ENCODE measurements around the gene AUTS2.

AUTS2 gene

DNA sequence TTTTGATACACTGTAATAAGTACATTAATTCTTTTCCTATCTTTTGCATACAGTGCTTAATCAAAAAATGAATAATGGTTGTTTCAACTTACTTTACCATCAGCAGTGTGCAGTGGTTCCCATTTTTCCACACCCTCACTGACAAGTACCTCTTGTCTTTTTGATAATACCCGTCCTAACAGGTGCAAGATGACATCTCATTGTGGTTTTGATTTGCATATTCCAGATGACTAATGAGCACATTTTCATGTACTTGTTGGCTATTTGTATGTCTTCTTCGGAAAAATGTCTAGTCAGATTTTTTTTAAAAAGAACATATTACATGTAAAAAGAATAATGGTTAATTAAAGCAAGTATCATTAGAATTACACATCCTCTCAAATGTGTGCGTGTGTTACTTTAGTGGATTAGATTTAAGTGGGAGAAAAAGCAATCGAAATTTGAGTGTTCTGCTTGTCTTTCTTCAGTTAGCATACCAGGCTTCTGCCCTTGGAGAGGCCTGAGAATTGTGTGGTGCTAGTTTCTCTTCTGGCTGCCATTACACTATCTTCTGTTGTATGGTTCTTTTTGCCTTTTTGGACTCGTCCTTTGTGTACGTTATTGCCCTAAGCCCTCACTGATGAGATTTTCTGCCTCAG is 291.2 kb downstream of the AUTS2 start:
- no peak for DNase-seq (ENCODE audit: low read depth, low spot score)

DNA sequence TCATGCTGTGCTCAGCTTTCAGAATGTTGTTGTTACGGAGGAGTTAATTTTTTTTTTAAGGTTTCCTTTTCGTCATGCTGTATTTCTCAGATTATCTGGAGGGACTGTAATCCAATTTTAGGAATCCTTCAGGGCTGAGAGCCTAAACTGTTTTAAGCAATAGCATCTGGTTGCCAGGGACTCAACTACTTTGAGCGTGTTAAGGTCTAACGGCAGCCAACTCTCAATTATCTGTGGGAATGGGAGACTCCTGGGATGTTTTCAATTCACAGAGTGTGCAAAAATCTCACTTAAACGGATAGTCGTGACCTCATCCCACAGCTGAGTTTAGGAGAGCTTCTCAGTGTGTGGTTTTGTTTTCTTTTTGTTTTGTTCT is 291.7 kb downstream of the AUTS2 start:
- no peak for DNase-seq (ENCODE audit: low read depth, low spot score)

DNA sequence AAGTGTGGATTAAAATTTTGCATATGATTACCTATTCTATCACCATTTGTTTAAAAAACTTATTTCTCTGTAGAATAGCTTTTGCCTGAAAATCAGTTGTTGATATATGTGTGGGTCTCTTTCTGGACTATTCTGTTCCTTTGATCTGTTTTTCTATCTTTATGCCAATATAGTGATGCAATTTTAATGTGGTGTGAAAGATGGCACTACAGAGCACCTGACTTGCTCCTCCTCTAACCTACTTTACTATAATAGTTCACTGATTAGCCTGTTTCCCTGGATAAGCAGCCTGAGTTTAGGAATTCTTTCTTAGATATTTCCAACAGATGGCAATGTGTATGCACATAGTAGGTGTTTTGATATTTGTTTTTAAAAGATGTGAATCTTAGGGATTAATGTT is 294.5 kb downstream of the AUTS2 start:
- DNase-seq (ENCODE audit: low read depth, low spot score), result no peak

DNA sequence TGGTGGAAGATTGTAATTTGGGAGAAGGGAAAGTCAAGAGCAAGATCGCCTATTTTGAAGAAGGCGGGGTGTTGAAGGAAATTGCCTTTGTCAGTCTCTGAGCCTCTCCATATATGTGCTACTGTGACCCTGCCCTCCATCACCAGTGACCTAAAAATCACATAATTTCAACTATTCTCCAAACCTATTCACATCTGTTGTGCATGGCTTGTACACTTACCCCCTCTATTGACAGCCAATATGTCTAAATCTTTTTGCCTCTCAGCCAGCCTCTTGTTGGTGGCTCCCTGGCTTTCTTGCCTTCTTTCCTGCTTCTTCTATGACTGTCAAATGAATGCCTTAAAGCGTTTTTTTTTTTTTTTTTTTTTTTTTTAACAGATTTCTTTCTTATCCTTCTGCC is 295.6 kb downstream of the AUTS2 start:
- DNase-seq (ENCODE audit: low read depth, low spot score), result no peak

DNA sequence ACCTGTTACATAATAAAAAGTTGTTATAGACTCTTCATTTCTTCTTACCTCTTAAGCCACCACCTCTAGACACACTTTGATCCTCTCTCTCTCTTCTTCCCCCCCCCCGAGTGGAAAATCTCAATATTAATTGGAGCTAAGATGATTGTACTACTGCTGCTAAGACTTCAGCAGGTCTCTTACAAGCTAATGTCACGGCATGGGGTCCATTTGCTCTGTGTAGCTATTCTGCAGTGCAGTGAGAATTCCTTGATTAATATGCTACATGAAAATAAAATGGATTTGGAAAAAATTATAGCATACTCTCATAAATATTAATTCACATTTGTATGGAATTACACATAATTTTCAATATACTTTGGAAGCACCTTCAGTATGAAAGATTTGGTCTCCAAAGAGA is 297.2 kb downstream of the AUTS2 start:
- no peak for DNase-seq (ENCODE audit: low read depth, low spot score)

DNA sequence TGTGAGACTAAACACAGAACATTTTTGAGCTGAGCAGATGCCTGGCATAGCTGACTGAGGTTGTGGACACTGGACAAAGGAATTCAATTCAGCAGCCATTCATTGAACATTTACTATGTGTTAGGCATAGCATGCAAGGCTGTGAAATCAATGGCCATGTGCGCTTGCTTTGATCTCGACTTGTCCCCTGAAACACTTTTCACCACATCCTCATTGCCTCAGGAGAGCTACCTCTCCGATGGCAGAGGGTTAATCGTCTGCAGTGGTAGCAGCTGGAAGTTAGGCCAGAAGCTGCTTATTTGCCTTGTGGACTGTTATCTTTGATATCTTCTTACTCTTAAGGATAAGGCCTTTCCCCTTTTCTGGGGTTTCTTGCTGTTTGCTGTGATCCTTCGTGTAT is 297.8 kb downstream of the AUTS2 start:
- DNase-seq (ENCODE audit: low read depth, low spot score), result no peak

DNA sequence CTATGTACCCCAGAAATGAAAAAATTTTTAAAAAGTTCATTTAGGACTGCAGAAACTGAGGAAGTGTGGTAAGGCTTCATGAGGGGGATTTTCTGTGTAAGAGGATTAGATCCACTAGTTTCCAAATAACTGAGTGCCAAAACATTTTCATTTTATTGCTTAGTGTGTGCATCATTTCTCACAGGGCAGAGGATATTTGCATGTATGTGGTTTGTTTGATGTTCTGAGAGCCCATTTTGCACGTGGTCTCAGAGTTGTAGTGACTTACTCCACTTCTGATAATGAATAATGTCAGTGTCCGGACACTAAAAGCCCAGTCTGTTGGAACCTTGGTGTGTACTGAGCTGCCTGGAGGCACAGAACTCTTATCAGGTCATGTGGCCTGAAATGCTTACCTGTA is 299.9 kb downstream of the AUTS2 start:
- no peak for DNase-seq (ENCODE audit: low read depth, low spot score)

DNA sequence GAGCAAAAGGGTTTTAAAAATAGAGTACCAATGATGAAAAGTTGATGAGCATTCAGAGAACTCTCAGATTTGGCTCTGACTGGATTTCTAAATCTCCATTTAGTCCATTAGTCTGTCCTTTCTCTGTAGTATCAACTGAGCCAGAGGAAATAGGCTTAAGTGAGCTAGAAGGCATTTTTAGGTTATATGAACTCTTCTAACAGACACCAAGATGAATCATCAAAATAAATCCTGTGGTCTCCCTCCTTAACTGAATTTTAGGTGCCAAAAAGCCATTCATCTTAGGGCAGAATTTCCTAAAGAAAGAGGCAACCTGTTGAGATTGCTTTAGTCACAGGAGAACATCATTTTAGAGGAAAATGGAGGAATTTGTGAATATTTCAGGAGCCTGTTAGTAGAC is 305.1 kb downstream of the AUTS2 start:
- no peak for DNase-seq (ENCODE audit: low read depth, low spot score)

DNA sequence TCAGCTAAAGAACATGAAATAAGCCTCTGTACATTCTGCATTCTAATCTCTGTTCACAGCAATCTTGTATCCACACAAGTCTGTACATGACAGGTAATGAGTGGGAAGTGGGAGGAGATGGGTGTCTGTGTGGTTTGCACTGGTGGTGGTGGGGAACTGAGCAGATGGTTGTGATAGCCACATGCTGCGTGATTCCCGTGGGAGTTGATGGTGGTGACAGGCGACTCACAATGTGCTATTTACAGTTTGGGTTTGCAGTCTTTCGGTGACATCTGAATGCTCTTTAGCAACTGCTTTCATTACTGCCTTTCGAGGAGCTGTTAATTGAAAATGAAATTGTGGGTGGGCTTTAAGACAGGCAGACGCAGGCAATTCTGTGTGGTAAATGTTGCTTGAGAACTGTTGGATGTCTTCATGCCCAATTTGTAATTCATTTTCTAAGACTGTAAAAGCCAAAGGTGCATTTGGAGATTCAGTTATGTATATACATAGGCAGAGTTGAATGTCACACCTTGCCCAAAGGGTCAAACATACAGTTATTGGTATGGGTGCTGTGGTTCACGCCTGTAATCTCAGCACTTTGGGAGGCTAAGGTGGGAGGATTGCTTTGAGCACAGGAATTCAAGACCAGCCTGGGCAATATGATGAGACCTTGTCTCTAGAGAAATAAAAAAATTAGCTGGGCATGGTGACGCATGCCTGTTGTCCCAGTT is 308.2 kb downstream of the AUTS2 start:
- no peak for DNase-seq (ENCODE audit: low read depth, low spot score)

DNA sequence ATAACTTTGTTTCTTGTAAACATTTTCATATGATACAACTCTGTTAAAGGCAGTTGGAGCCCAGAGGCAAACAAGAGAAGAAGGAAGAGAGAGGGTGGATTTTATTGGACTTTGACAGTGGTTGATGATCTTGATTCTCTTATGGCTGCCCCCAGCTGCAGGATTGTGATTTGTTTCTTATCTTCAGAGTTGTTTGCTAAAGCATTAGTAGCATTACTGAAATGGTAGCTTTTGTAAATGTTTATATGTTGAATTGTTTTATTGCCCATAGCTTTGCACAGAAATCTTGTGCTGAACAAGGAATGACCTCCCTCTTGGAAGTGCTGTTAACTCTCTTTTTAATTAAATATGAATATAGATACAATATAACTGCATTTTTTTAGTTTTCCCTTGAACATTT is 309.4 kb downstream of the AUTS2 start:
- no peak for DNase-seq (ENCODE audit: low read depth, low spot score)

DNA sequence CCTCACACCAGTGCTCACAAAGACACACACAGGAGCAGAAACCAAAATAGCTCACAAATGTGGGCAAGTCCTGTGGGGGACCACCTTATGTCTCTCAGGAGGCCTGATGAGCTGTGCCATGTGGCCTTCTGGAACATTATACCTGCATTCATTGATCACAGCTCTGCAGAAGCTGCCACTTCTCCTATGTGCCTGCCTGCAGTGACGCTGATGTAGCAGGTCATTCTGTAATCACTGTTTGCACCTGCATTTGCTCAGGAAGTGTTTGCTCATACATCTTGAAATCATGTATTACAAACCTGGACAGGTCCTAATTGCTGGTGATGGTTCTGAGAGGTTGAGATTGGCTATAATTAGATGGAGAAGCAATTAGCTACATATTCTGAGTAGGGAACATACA is 310.2 kb downstream of the AUTS2 start:
- DNase-seq (ENCODE audit: low read depth, low spot score), result no peak

DNA sequence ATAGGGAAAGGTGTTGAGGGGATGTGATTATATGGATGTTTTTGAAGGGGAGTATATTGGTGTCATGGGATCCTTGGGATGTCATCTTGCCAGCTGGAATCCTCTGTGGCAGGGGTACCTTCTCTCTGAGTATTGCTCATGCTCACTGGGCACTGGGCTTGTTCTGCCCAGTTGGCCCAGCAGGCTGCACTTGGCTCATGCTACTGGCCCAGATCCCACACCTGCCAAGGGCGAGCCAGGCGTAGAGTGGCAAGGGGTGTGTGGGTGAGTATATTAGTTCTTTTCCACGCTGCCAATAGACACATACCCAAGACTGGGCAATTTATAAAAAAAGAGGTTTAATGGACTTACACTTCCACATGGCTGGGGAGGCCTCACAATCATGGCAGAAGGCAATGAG is 311.9 kb downstream of the AUTS2 start:
- no peak for DNase-seq (ENCODE audit: low read depth, low spot score)

DNA sequence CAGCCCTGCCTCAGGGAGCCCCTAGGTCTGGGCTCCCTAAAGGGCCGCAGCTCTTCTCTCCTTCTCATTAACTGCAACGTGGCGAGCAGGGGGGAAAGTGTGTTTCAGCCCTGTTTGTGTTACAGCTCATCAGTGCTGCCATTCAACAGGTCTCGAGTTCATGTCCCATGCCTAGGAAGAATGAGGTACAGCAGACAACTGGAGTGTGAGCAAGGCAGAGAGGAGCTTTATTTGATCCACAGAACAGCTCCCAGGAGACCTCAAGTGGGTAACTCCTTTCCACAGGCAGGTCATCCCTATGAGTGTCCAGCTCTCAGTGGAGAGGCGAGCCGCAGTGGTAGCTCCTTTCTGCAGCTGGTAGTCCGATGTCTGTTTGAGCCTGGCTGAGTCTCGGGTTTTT is 313.1 kb downstream of the AUTS2 start:
- DNase-seq (ENCODE audit: low read depth, low spot score), result no peak

DNA sequence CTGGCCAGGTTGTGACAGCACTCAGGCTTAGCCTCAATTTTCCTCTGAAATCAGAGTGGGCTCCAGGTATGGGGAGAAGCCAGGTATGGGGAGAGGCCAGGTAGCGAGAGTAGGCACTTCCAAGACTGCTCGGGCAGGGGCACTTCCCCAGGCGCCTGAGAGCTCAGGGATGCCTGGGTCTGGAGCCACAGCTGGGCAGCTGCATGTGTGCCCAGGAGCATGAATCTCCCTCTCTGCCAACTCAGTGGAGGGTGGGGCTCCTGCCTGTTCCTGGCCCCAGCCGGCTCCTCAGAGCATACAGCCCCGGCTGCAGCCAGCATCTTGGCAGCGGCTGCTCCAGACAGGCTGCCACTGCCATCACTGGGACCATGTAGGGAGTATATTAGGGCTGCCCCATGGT is 313.9 kb downstream of the AUTS2 start:
- no peak for DNase-seq (ENCODE audit: low read depth, low spot score)

DNA sequence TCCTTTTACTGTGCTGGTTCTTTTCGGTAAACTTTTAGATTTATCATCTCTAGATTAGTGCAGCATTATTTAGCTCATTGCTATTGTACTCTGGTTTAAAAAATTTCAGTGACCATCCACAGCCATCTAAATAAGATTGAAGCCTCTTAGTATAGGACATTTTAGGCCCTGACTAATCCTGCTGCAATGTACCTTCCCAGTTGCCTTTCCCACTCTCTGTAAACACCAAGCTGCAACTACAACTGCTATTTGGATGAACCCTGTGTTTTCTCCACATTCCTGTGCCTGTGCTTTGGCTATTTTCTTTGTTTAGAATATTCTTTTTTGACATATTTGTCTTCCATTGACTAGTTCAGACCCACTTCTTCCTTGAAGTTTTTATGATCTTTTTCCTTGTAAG is 314.6 kb downstream of the AUTS2 start:
- no peak for DNase-seq (ENCODE audit: low read depth, low spot score)

DNA sequence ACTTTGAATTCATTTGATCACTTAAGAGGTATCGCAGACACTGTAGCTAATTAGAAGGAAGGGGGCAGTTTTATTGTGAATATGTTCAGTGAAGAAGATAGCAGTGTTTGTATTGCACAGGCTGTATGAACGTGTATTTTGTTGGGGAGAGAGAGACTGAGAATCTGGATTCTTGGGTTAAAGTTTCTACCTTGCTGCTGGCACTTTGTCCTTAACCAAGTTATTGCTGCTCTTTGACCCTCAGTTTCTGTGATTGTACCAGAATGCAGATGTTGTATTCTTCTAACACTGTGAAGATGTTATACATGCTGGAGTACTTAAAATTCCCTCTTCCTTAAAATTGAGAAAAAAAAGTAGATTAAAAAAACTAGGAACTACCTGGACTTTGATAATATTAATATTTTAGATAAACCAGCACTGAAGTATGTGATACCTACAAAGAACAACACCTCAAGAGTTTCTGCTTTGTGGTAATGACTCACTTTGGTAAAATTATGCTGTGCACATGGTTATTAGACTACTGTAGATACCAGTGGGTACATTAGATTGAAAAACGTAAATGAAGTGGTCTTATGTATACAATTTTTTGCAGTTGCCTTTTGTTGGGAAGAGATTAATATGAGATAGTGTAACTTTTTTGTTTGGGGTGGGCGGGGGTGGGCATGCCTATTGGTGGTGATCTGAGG is 321.3 kb downstream of the AUTS2 start:
- no peak for DNase-seq (ENCODE audit: low read depth, low spot score)

DNA sequence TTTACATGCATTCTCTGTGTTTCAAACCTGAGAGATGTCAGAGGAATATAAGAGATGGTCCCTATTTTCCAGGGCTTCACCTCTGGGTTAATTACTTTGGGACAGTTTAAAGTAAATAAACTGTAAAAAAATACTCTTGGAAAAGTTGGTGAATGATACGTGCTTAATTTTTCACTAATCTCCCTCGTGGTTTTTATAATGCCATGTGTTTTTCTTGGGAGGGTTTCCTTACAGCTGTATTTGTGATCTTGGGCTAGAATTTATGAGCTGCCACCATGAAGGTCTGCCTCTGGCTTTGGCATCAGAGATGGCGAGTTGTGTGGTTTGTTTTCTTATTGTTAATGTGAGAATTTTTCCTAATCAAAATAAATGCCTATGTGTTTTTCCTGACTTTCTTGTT is 322.5 kb downstream of the AUTS2 start:
- DNase-seq (ENCODE audit: low read depth, low spot score), result no peak

DNA sequence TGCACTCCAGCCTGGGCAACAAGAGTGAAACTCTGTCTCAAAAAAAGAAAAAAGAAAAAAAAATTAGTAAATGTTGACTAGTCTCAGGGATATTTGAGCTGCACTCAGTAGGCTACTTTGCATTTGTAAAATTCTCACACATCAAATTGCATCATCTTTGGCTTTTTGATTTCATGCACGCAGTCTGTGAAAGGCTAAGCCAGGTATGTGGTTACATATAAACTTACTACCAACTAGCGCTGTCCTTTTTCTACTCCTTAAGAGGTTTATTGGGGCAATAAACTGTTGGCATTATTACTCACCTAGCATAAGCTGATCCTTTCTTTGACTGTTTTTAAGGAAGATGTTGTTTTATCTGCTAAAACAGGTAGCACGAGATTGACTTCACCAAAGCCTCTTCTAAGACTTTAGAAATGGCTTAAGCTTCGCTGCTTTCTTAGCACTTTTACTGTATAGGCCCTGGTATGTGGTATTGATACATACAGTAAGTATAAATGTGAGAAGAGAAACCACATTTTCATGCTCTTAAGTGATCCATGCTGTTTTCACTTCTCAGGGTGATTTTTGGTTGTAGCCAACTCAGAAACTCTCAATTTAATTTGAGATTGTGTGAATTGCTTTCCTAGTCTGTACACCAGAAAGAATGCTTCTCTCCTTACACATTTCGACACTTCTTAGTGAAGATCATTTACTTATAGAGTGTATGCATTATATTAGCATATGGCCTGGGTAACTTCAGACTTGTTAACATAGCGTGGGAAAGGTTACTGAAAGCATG is 323.9 kb downstream of the AUTS2 start:
- no peak for DNase-seq (ENCODE audit: low read depth, low spot score)

DNA sequence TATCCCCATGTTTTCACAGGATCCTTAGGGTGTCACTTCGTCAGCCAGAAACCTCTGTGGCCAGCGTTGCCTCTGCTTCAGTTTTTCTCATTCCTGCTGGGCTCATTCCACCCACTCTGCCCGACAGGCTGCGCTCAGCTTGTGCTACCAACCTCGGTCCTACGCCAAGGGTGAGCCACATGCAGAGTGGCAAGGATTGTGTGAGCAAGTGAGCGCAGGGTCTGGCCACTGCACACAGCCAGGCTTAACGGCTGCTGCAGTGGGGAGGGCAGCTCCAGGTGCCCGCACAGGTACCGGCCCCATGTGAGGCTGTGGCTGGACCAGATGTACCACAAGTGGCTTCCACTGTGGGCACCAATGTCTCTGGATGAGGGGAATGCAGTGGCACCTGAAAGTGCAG is 329.2 kb downstream of the AUTS2 start:
- no peak for DNase-seq (ENCODE audit: low read depth, low spot score)

DNA sequence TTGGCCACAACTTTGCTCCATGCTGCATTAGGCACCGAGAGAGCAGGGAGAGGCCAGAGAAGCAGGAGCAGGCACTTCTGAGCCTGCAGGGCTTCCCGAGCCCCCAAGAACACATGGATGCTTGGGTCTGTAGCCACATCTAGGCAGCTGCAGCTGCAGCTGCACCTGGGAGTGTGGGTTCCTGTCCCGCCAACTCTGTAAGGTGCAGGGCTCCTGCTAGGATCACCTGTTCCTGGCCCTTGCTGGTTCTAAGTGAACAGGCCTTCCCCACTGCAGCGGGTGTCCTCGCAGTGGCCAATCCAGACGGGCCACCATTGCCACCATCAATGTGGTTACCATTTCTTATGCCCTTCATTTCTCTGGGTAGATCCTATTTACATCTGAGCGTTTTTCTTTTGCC is 330.3 kb downstream of the AUTS2 start:
- DNase-seq (ENCODE audit: low read depth, low spot score), result no peak

DNA sequence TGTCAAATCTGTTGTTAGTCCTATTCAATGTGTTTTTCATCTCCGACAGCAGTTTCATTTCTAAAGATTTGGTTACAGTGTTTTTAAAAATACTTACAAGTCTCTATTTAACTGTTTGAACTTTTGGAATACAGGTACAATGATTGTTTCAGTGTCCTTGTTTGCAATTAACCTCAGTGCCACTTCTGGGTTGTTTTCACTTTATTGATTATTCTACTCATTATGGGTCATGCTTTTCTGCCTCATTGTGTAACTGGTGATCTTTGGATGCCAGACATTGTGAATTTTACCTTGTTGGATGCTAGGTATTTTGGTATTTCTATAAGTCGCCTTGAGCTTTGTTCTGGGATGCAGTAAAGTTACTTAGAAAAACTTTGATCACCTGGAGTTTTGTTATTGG is 331.3 kb downstream of the AUTS2 start:
- DNase-seq (ENCODE audit: low read depth, low spot score), result no peak

DNA sequence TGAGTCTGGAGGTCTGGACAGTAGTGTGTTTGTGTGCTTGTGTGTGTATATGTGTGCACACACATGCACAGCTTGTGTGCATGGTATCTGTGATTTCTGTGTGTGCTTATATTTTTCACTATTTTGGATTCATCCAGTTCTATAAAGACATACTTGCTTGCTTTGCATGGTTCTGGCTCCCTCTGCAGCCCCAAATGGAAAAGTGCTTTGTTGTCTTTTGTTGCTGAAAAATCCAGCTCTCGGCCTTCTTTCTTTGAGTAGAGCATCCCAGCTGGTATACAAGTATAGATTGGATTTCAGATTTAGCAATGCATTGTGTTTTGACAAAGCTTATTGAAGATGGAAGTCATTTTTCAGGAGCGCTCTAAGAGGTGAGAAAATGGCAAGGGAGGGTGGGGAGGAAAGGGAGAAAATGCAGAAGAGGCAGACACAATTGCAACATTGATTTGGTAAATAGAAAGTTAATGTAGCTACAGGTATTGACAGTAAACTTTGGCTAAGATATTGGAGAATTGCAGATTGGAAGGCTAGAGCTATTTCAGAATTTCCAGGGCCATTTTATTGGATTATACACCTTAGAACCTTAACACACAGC is 333.9 kb downstream of the AUTS2 start:
- DNase-seq (ENCODE audit: low read depth, low spot score), result no peak
